Aorta (tissue), 5 donors: ENCODE measurements around the gene MAP2. TPM values are rescaled to one million over a fixed set of nuclear protein-coding genes. Genes with fewer than 3 reads are reported as not detected.

Source experiments
- ATAC-seq: fragments of 200-7000 bp; cut with Tn5 transposase; one replicate; pipeline ENCODE4 v1.9.1; 2022; ENCODE audit warnings: moderate library complexity; ENCODE audit not compliant: low FRiP score
- DNase-seq, 2 donors: peaks; one replicate each; pipeline ENCODE4 v3.0.0-alpha.2; 2020
- H3K27ac ChIP-seq, 2 donors: one replicate each; pipeline ENCODE4 v1.5.1; 2013; ENCODE audit warnings: low read length in 2 of 2, mild to moderate bottlenecking in 2 of 2, moderate library complexity in 2 of 2, control low read depth in 1 of 2, inconsistent platforms in 1 of 2, low read depth in 1 of 2
- H3K27me3 ChIP-seq, 2 donors: one replicate each; pipeline ENCODE4 v1.6.1; 2013; ENCODE audit warnings: control low read depth in 1 of 2, low read length in 1 of 2, mild to moderate bottlenecking in 1 of 2, moderate library complexity in 1 of 2; ENCODE audit not compliant: insufficient read depth in 2 of 2, control insufficient read depth in 1 of 2
- H3K36me3 ChIP-seq, 2 donors: one replicate each; pipeline ENCODE4 v1.6.1; 2013; ENCODE audit warnings: control low read depth in 1 of 2, low read length in 1 of 2, mild to moderate bottlenecking in 1 of 2; ENCODE audit not compliant: insufficient read depth in 2 of 2, control insufficient read depth in 1 of 2
- H3K4me1 ChIP-seq, 2 donors: one replicate each; pipeline ENCODE4 v1.6.1; 2013; ENCODE audit warnings: low read length in 2 of 2, control low read depth in 1 of 2, mild to moderate bottlenecking in 1 of 2, moderate library complexity in 1 of 2; ENCODE audit not compliant: insufficient read depth in 2 of 2, control insufficient read depth in 1 of 2
- H3K4me3 ChIP-seq, 2 donors: one replicate each; pipeline ENCODE4 v1.5.1; 2013; ENCODE audit warnings: low read length in 2 of 2, control low read depth in 1 of 2, mild to moderate bottlenecking in 1 of 2
- H3K9me3 ChIP-seq: one replicate; pipeline ENCODE4 v1.6.1; 2013; ENCODE audit warnings: mild to moderate bottlenecking, low read length; ENCODE audit not compliant: control insufficient read depth
- WGBS, 2 donors: extraction: QIAGEN DNeasy Blood & Tissue Kit; methylation state at CpG; one replicate each; pipeline ENCODE4 v1.1.7; 2013; 5-methylcytosine and 5-hydroxymethylcytosine counted together
- intact Hi-C, 2 donors: fragments of 100-400 bp; cut with DNase I; formaldehyde crosslinking; loops; one replicate each; pipeline versions ENCODE4 v1.14.2 to v1.15.0; 2022
- polyA plus RNA-seq, 2 donors: library from polyadenylated mRNA; stranded (reverse); fragments of 200-250 nt; gene quantifications; one replicate each; pipeline ENCODE4 v1.2.3, GENCODE V29; 2013
- total RNA-seq, 2 donors: library from RNA; stranded (reverse); fragmentation: NEBNext Ultra II Directional; extraction: Animal tissue kit (Norgen Biotek cat#: 25700); gene quantifications; one replicate each; pipeline ENCODE4 v1.2.1, GENCODE V29; 2021
- donor health status: healthy with polysubstance abuse.
- donor health status: Bipolar disorder and iron deficiency.
- donor health status: DM: no; HTN: no; CAD: no.
- donor health status: DM: no; HTN: no; CAD: no.
- donor health status: DM: yes; HTN: yes; CAD: no.

Gene MAP2
- total and polyA plus RNA-seq, 4 donors = 15.3 to 59.7 (median 20.3) TPM

- 86 to 93% methylated on average over 3 of the region's 3 CpGs for WGBS, 2 donors
- H3K27me3 ChIP-seq = no peaks in the 10 kb centered on the region
- no peak overlapping the region for H3K4me3 ChIP-seq
- no peaks in the 10 kb centered on the region for H3K4me1 ChIP-seq
- ATAC-seq = no peak
- intact Hi-C loops = no loop called here
- no peaks in the 10 kb centered on the region for H3K9me3 ChIP-seq
- peaks cover 0 to 2% of the 10 kb centered on the region in 2 donors for H3K36me3 ChIP-seq
- no peak for DNase-seq
- no peak overlapping the region for H3K27ac ChIP-seq
Observed at GRCh38 chr2:209549589-209549988, 125.7 kb downstream of the MAP2 start.

- ATAC-seq = no peak
- no peaks in the 10 kb centered on the region for H3K27me3 ChIP-seq
- intact Hi-C loops = no loop called here
- H3K36me3 ChIP-seq = no peaks in the 10 kb centered on the region
- no peak overlapping the region for H3K27ac ChIP-seq
- no peak for DNase-seq
- no peaks in the 10 kb centered on the region for H3K9me3 ChIP-seq
- no peaks in the 10 kb centered on the region for H3K4me1 ChIP-seq
- H3K4me3 ChIP-seq = no peak overlapping the region
- WGBS, 2 donors = 87 to 97% methylated on average over 3 of the region's 3 CpGs
Observed at GRCh38 chr2:209553913-209554312, 130.1 kb downstream of the MAP2 start.

- no peaks in the 10 kb centered on the region for H3K36me3 ChIP-seq
- no peak overlapping the region for H3K27ac ChIP-seq
- no peak overlapping the region for H3K4me3 ChIP-seq
- ATAC-seq (no peak), DNase-seq (no peak)
- H3K9me3 ChIP-seq = no peaks in the 10 kb centered on the region
- no peaks in the 10 kb centered on the region for H3K27me3 ChIP-seq
- 41 to 51% methylated on average over 4 of the region's 4 CpGs for WGBS, 2 donors
- intact Hi-C loops = loop anchor here (5.0 kb wide), 3 partner anchors 129 to 219 kb away; no protein-coding TSS in a partner anchor
- H3K4me1 ChIP-seq = no peaks in the 10 kb centered on the region
Observed at GRCh38 chr2:209556354-209556961, 132.6 kb downstream of the MAP2 start.

GRCh38 chr2:209560911-209561310 lies 137.1 kb downstream of the MAP2 start:
- Histone ChIP-seq H3K27ac (no peak overlapping the region), H3K27me3 (no peaks in the 10 kb centered on the region), H3K4me1 (no peaks in the 10 kb centered on the region), H3K36me3 (no peaks in the 10 kb centered on the region), H3K9me3 (no peaks in the 10 kb centered on the region), H3K4me3 (no peak overlapping the region)
- intact Hi-C loops = no loop called here
- no peak for ATAC-seq
- WGBS, 2 donors = 68 to 81% methylated on average over 3 of the region's 3 CpGs
- no peak for DNase-seq

- H3K27me3 ChIP-seq = no peaks in the 10 kb centered on the region
- ATAC-seq (no peak), DNase-seq (no peak)
- H3K9me3 ChIP-seq = no peaks in the 10 kb centered on the region
- 79 to 96% methylated on average over 5 of the region's 5 CpGs for WGBS, 2 donors
- H3K4me3 ChIP-seq = no peak overlapping the region
- H3K36me3 ChIP-seq = no peaks in the 10 kb centered on the region
- H3K27ac ChIP-seq = no peak overlapping the region
- H3K4me1 ChIP-seq = no peaks in the 10 kb centered on the region
- intact Hi-C loops = no loop called here
Observed at GRCh38 chr2:209563453-209563852, 139.6 kb downstream of the MAP2 start.

- intact Hi-C loops = no loop called here
- Histone ChIP-seq H3K4me3 (no peak overlapping the region), H3K4me1 (no peaks in the 10 kb centered on the region), H3K9me3 (no peaks in the 10 kb centered on the region), H3K36me3 (no peaks in the 10 kb centered on the region), H3K27ac (no peak overlapping the region), H3K27me3 (no peaks in the 10 kb centered on the region)
- WGBS, 2 donors = 92 to 93% methylated on average over 3 of the region's 3 CpGs
- ATAC-seq = no peak
- no peak for DNase-seq
Observed at GRCh38 chr2:209564816-209565215, 141.0 kb downstream of the MAP2 start.

GRCh38 chr2:209565896-209566582 lies 142.2 kb downstream of the MAP2 start:
- H3K27ac ChIP-seq = no peak overlapping the region
- H3K36me3 ChIP-seq = no peaks in the 10 kb centered on the region
- H3K9me3 ChIP-seq = no peaks in the 10 kb centered on the region
- DNase-seq = no peak
- ATAC-seq = no peak
- WGBS, 2 donors = 91 to 95% methylated on average over 7 of the region's 7 CpGs
- no peak overlapping the region for H3K4me3 ChIP-seq
- no peaks in the 10 kb centered on the region for H3K4me1 ChIP-seq
- H3K27me3 ChIP-seq = no peaks in the 10 kb centered on the region
- intact Hi-C loops = no loop called here

- H3K36me3 ChIP-seq = no peaks in the 10 kb centered on the region
- ATAC-seq (no peak), DNase-seq (no peak)
- no peaks in the 10 kb centered on the region for H3K4me1 ChIP-seq
- intact Hi-C loops = no loop called here
- no peak overlapping the region for H3K27ac ChIP-seq
- H3K9me3 ChIP-seq = no peaks in the 10 kb centered on the region
- WGBS, 2 donors = 94 to 97% methylated on average over 1 of the region's 1 CpG
- H3K27me3 ChIP-seq = no peaks in the 10 kb centered on the region
- H3K4me3 ChIP-seq = no peak overlapping the region
Observed at GRCh38 chr2:209570194-209570593, 146.3 kb downstream of the MAP2 start.

GRCh38 chr2:209574515-209574914 lies 150.7 kb downstream of the MAP2 start:
- H3K27ac ChIP-seq = no peak overlapping the region
- no peaks in the 10 kb centered on the region for H3K27me3 ChIP-seq
- DNase-seq = no peak
- H3K4me1 ChIP-seq = peaks cover 0 to 3% of the 10 kb centered on the region in 2 donors
- intact Hi-C loops = no loop called here
- no peak overlapping the region for H3K4me3 ChIP-seq
- ATAC-seq = no peak
- H3K9me3 ChIP-seq = no peaks in the 10 kb centered on the region
- 99% methylated on average over 2 of the region's 2 CpGs for WGBS, 2 donors
- no peaks in the 10 kb centered on the region for H3K36me3 ChIP-seq
